Prostate gland (tissue), 2 donors: ENCODE data around the gene RGS9.

ENCODE experiments used
- POLR2A ChIP-seq: fragments of 450-650 bp; IDR thresholded peaks from one replicate; pipeline ENCODE4 v1.6.1; 2016; ENCODE audit warnings: antibody characterized with exemption, mild to moderate bottlenecking
- TF ChIP-seq, protein P1 (sequence below), 4 experiments: fragments of 200-600 bp in 2 of 4; fragments of 450-650 bp in 2 of 4; sonication (generic) in 2 of 4; IDR thresholded peaks; 1 replicate in 3 of 4; 2 replicates in 1 of 4; pipeline ENCODE4 v1.5.1; 2016 to 2019; ENCODE audit warnings: antibody characterized with exemption in 4 of 4, mild to moderate bottlenecking in 2 of 4, moderate library complexity in 2 of 4

DNA sequence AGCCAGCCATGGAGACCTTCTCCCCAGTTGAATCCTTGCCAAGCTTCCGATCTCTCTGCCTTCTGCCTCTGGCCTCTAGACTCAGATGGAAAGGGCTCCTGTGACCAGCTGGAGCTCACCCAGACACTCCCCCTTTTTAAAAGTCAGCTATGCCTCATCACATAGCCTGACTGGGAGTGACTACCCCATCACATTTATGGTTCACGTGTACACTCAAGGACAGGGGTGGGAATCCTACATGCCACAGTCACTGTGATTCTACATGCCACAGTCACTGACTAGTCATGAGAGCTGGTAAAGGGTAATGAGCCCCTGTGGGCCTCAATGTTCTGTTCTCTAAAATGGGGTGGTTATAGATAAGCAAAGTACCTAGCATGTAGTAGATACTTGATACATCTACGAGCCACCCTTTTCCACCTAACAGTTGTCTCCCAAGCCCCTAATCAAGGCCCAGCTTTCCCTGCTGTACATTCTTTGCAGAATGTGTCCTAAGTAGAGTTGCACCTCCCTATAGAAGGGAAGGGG, 85.1 kb downstream of the RGS9 start:
- TF ChIP-seq, protein P1, sequence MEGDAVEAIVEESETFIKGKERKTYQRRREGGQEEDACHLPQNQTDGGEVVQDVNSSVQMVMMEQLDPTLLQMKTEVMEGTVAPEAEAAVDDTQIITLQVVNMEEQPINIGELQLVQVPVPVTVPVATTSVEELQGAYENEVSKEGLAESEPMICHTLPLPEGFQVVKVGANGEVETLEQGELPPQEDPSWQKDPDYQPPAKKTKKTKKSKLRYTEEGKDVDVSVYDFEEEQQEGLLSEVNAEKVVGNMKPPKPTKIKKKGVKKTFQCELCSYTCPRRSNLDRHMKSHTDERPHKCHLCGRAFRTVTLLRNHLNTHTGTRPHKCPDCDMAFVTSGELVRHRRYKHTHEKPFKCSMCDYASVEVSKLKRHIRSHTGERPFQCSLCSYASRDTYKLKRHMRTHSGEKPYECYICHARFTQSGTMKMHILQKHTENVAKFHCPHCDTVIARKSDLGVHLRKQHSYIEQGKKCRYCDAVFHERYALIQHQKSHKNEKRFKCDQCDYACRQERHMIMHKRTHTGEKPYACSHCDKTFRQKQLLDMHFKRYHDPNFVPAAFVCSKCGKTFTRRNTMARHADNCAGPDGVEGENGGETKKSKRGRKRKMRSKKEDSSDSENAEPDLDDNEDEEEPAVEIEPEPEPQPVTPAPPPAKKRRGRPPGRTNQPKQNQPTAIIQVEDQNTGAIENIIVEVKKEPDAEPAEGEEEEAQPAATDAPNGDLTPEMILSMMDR (IDR thresholded peaks at IDR 0.05), result no peak
- TF ChIP-seq POLR2A, result no peak
